Measurements from ENCODE around the gene SCPEP1.
"Not testable (repeated sequence)": the region's sequence is repeated elsewhere in the genome, so short reads cannot be mapped to it uniquely, and the experiment has no call there.

SCPEP1 gene, protein sequence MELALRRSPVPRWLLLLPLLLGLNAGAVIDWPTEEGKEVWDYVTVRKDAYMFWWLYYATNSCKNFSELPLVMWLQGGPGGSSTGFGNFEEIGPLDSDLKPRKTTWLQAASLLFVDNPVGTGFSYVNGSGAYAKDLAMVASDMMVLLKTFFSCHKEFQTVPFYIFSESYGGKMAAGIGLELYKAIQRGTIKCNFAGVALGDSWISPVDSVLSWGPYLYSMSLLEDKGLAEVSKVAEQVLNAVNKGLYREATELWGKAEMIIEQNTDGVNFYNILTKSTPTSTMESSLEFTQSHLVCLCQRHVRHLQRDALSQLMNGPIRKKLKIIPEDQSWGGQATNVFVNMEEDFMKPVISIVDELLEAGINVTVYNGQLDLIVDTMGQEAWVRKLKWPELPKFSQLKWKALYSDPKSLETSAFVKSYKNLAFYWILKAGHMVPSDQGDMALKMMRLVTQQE

DNA sequence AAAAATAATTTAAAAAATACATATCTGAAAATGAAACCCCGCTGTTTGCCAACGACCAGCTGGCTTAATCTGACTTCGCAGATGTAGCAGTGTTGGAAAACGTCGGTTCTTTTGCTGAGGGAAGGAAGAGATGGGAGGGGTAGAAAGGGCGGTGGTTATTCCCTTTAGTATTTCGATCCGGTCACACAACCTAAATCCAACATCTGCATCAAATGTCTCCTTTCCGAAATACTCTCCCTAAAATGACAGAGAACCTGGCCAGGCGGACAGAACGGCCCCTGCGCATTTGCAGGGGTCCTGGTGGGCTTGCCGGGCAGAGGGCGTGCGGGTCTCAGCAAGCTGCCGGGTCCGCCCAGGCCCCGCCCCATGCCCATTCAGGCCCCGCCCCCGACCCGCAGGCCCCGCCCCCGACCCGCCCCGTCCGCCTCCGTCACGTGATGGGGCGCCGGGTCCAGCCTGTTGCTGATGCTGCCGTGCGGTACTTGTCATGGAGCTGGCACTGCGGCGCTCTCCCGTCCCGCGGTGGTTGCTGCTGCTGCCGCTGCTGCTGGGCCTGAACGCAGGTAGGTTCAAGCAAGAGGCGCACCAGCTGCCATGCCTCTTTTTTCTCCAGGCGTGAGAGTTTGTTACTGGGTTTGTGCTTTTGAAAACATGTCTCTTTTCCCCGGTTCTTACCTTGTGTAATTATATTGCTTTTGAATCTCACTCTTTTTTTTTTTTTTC is at the start of gene SCPEP1:
Gene SCPEP1, plus strand, starts transcription at position 459 of the 723 bp plus-strand sequence. Its CDS starts 29 bp downstream, at position 488.
- peak; percentile 92 for DNase-seq

DNA sequence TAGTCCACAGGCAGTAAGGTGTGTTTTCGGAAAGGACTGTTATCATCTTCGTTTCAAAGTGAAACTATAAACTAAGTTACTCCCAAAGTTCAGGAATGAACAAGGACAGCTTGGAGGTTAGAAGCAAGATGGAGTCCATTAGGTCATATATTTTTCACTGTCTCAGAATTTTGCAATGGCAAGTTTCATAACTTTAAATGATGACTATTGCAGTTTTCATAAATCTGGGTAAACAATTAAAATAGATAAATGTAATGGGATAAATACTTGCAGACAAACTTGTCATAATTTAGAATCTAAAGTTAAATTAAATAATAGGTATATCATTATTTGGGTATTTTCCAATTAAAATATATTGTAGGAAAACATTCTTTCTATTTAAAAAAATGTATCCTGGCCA is 49.3 kb upstream of the SCPEP1 start:
- no peak for DNase-seq

DNA sequence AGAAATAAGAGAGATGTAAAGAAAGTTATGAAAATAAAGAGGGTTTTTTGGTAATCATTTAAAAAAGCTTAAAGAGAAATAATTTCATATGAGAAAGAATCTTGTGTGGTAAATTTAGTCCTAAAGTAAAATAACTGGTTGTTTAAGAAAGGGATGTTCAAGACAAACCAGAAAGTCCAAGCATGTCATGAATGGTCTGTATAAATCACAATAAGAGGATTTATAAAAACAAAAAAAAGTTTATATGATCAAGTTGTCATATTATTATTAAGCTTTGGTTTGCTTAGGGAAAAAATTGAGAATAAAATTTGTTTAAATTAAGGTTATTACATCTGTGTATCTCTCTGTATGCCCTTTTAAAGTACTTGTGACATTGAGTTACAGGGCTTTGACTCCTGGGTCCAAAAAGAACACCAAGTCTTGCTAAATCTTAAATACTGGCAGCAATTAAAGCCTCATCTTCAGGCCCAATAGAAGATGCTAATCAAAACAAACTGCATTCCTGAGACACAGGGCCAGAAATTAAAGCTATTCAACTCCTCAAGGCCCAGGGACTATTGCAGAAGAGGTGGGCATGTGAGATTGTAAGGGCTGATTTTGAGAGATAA is 48.5 kb upstream of the SCPEP1 start:
- DNase-seq, result no peak

DNA sequence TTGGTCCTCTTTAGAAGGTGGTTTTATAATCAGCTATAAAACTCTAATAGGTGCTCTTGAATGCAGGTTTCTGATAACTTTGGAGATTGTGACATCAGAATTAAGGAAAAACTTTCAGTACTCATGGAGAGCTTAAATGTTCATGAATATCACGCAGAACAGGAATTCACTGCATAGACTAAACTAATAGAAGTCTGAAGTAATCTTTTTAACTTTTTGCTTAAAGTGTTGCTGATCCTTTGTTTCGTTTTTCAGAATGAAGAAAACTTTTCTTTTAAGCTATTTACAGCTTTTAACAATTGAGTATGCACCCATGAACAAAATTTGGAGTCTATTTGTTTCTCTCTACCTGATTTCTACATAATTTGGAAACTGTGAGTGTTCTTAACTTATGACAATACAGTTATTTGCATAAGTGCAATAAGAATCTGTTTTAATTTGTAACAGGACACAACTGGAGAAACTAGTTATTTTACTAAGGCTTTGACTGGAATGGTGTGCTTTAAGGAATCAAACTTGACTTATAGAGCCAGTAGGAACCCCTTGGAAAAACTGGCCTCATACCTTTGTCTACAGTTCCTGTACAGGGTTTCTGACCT is 47.1 kb upstream of the SCPEP1 start:
- DNase-seq, result no peak

DNA sequence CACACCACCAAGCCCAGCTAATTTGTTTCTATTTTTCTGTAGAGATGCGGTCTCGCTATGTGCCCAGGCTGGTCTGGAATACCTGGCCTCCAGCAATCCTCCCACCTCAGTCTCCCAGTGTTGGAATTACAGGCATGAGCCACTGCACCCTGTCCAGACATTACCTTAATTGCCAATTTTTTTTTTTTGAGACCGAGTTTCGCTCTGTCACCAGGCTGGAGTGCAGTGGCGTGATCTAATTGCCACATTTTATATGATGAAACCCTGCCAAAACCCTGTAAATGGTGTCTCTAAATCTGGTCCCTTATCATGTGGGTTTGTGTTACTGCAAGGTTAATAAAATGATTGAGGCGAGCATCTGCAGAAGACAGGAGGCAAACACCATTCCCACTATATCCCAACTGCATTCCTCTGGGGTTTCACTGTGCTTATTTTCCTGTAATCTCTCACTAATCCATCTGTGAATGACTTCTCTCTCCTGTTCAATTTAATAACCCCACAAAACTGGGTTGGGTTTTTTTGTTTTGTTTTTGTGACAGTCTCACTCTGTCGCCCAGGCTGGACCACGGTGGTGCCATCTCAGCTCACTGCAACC is 44.7 kb upstream of the SCPEP1 start:
- no peak for DNase-seq

DNA sequence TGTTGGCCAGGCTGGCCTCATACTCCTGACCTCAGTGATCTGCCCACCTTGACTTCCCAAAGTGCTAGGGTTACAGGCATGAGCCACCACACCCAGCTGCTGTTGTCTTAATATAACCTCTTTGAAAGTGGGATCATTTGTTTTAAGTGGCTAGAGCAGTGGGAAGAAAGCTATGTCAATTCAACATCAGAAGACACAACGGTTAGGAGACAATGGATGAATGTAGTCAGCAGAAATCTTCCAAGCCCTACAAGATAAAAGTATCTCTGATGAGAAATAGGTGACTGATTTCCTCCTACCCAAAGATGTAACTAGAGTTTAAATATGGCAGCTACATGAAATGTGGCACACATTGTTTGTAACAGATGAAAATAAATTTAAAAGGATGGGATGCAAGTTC is 44.1 kb upstream of the SCPEP1 start:
- no peak for DNase-seq

DNA sequence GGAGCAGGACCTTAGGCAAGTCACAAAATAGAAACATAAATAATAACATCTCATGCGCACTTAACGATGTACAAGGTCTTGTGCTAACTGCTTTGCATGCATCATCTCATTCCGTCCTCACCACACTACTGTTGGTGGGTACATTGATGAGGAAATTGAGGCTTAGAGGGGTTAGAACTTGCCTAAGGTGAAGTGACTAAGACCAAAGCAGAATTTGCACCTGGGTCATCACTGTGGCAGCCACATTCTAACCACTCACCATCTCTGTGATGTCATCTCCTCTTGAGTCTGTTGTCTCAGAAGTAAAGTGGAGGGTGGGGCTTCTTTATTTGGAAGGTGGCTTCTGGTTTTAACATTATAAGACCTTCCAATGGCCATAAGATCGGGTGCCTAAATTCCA is 43.7 kb upstream of the SCPEP1 start:
- no peak for DNase-seq

DNA sequence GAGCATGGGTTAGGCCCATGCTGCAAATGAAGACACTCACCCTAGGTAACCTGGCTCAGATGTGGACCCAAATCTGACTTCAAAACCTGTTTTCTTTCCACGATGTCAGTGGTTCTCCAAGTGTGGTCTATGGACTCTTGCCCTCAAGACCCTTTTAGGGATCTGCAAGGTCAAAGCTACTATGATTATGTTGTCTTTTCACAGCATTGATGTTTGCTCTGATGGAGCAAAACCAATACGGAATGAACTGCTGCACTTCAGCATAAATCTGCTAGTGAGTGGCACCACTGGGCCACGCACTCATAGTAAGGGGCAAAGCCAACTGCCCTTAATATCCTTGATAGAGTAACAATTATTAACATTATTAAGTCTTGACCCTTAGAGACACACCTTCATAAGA is 42.5 kb upstream of the SCPEP1 start:
- no peak for DNase-seq

DNA sequence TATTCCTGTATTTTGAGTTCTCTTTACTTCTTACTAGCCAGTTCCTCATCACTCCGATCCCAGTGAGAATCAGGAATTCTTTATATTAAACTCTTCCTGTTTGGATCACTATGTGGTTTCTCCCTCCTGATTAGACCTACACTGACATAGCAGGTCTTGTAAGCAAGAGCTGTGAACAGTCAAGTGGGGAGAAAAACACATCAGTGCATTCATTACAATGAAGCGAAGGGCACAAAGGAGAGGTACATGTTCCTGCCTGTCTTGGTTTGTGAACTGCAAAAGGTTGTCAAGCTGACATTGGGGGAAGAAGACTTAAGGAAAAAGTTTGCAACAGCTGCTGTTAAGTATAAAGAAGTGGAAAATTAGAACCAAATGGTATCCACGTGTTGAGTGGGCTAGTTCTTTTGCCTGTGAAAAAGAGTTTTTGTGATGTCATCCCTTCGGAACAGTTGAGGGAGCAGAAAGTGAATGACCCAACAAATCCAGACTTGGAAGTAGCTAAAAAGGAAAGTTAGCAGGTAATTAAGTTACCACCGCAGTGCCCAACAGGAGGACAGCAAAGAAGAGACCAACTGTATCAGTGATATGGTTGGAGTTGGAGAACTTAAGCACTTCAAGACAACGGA is 41.1 kb upstream of the SCPEP1 start:
- DNase-seq, result no peak

DNA sequence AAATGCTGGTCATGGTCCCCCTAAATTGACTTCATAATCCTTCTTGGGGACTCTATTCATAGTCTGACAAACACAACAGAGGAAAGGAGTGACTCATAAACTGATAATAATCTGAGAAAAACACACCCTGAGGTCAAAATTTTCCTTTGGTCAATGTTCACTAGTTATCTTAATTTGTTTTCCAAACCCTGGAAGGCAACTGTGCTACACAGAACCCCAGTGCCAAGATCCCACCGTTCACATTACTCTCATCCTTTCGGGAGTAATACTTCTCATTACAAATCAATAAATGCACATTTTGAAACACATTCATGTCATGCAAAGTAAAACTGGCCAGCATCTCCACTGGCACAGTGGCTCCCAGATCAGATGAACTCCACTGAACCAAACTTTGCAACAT is 40.2 kb upstream of the SCPEP1 start:
- DNase-seq, result no peak

DNA sequence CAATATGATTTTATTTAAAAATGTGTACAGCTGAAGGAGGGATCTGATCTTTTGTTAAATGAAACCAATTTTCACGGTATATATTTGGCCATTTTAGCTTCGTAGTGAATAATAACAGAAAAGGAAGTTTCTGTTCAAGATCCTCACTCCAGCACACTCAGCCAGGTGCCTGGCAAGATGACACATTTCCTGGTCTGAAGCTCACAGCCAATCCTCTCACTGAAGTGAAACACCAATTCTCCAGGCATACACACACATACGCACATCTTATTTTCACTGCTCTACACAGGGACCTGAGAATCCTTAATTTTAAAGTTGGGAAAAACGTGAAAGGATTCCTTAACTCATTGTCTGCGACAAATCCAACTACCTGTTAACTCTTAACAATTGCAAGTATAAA is 39.7 kb upstream of the SCPEP1 start:
- DNase-seq, result not testable (repeated sequence)

DNA sequence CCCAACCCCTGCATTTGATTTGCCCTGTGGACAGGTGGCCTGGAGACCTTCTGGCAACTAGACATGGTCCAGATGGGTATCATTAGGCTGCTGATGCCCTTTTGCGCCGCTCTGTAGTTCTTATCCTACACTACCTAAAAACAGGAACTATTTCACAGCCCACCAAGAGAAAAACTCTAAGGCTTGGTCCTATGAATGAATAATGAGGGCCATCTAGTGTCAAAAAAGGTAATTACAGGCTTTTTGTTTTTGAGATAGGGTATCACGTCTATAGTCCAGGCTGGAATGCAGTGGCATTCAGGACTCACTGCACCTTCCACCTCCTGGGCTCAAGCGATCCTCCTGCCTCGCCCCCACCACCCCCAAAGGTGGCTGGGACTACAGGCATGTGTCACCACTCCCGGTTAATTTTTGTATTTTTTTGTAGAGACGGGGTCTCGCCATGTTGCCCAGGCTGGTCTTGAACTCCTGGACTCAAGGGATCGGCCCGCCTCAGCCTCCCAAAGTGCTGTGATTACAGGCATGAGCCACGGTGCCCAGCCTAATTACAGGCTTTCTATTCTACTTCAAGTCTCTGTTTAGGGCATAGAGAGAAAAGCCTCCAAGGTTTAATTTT is 38.0 kb upstream of the SCPEP1 start:
- no peak for DNase-seq

DNA sequence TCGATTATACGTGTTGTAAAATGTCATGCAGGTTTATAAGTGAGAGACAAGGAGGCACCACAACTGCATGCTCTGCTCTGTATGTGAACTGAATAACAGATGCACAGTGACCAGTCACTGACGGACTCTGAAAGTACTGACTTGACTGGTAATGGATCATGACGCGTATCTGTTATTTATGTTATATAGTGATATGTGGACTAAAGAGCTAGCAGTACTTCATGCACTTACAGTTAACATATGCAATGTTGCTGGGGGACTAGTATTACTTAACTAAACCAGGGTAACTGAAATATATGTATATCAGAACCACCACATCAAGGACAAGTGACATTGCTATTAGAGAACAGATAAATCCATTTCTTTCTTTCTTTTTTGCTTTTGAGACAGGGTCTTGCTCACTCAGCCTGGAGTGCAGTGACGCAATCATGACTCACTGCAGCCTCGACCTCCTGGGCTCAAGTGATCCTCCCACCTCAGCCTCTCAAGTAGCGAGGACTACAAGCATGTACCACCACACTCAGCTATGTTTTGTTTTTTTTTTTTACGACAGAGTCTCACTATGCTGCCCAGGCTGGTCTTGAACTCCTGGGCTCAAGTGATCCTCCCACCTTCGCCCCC is 34.3 kb upstream of the SCPEP1 start:
- no peak for DNase-seq

DNA sequence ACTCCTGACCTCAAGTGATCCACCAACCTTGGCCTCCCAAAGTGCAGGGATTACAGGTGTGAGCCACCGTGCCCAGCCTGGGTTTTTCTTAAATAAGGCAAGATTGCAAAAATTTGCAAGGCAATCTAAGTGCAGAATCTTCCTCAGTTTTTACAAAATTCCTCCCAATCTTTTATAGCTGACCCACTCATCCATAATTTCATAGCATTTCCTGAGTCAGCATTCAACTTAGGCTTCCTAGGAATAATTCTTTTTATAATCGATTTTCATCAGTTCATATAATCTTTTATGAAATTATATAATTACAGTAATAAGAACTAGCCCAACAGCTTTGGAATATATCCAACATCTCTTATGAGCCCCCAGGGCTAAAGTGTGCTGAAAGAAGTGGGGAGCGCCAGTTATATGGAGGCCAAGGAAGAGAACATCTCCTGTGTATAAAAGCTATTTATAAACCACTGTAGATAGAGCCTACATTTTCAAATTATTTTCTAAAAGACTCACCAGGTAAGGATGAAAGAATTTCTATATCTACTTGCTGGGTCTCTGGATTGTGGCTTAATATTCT is 31.9 kb upstream of the SCPEP1 start:
- DNase-seq, result no peak

DNA sequence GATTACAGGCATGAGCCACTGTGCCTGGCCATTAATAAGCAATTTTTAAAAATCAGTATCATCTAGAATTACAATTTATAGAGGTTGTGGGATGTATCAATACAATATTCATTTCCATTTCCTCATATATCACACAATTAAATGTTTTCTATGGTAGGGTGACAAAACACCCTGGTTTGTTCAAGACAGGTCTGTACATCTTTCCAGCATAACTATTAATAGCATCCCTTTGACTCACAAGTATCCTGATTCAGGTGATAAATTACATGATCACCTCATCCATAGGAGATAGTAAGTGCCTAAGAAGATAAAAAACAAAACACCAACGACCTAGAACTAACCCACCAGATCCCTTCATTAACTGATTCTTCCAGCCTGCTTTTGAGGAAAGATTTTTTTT is 30.2 kb upstream of the SCPEP1 start:
- DNase-seq, result no peak

DNA sequence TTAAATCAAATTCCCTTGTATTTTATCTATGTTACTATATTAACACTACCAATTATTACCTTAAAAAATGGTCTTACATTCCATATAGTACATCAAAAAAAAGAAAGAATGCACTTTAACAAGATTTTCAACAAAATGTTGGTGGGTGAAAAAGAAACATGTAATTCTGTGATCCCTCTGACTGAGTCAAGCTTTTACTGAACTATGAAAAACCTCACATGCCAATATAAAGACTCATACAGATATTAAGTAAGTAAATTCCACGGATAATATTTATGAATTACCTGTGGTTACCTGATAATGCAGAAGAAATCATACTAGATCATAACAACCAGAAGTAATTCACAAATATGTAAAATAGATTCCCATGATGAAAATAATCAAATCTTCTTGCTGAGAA is 29.4 kb upstream of the SCPEP1 start:
- DNase-seq, result no peak

DNA sequence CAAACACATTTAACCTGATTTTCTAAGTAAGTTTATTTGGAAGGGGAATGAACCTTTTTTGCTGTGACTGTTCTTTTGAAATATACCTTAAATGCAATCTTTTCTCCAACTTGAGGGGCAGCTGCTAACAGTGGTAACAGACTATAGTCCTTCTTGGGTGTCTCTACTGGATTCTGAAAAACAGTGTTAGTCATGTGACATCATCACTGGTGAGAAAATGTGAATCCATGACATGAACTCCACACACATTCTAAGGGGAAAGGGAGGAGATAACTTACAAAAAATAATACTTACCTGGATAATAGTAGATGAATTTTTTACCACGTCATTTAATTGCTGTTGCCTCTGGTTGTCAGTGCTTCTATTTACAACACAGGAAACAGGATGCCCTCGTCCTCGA is 28.3 kb upstream of the SCPEP1 start:
- no peak for DNase-seq

DNA sequence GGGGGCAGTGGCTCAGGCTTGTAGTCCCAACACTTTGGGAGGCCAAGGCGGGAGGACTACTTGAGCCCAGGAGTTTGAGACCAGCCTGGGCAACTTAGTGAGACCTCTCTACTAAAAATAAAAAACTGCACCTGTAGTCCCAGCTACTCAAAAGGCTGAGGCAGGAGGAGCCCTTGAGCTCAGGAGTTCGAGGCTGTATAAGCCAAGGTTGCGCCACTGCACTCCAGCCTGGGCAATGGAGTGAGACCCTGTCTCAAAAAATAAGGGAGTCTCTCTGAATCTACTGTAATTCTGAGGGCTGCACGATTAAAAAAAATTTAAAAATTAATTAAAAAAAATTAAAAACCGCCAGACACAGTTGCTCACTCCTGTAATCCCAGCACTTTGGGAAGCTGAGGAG is 20.9 kb upstream of the SCPEP1 start:
- no peak for DNase-seq

DNA sequence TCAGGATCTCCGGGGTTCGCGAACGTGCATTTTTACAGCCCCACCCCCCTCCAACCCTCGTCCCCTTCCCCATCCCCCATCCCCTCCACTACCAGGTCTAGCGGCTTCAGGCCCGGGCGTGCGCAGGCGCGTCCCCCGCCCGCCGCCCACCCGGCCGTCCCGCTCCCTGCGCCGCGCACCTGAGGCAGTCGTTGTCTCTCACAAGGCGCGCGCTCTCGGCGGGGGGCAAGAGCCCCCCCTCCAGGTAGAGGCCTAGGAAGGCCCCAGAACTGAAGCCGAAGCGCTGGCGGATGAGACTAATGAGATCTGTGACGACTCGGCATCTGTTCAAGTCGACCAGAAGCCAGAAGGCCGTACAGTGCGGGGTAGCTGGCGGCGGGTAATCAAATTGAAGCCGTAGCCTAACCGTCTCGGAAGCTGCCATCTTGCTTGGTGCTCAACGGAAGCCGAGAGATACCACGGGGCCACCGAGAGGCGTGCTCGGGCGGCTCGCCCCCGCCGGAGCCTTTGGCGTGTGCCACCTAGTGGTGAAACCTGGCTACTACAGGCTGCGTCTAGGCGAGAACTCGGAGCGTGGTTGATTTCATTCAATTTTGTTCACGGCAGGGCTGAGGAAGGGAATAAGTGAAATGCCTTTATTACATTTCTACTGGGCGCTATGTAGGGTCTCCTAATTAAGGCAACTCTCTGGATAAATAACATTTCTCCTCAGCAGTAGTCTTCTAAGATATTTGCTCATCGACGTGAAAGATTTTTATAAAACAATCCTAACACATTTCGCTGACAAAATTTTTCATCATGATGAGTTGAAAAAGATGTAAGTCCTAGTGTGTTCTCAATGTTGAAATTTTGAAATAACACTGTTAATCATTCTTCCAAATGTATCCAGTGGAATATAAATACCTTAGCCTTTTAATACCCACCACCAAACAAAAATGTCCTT is 17.1 kb upstream of the SCPEP1 start, which contains the start of gene COIL:
Gene COIL, minus strand, starts transcription at position 455 of the 943 bp plus-strand sequence. Its CDS starts 31 bp downstream, at position 424.
- DNase-seq, result peak; percentile 95

DNA sequence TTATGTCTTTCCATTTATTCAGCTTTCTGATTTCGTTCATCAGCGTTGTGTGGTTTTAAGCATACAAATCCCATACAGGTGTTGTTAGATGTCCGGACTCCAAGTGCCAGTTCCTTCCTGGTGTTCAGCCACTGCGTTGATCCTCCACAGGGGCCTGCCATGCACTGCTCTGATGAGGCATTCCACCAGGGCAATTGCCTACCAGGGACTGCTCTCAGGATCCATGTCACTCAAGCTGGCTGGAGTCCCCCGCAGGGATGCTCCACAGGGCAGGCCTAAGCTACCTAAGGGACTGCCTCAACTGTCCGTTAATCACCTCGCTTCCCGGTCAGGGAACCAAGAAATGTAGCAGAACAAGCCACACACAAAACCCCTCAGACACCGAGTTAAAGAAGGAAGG is 12.7 kb upstream of the SCPEP1 start:
- not testable (repeated sequence) for DNase-seq
